GM19468 (cell line): ENCODE measurements around the gene SECISBP2.
"Not testable (repeated sequence)": the region's sequence is repeated elsewhere in the genome, so short reads cannot be mapped to it uniquely, and the experiment has no call there.

Experiments used
- ATAC-seq: cut with Tn5 transposase; IDR thresholded peaks from one replicate; pipeline ENCODE4 v1.9.1; 2021; ENCODE audit warnings: mild to moderate bottlenecking, moderate library complexity, moderate number of reproducible peaks; ENCODE audit not compliant: unreplicated experiment; ENCODE audit errors: extremely low read depth

SECISBP2 gene

GRCh38 chr9:89363311-89363670 lies 45.0 kb downstream of the SECISBP2 start:
- ATAC-seq = no peak

GRCh38 chr9:89363921-89364665 lies 45.8 kb downstream of the SECISBP2 start:
- no peak for ATAC-seq

GRCh38 chr9:89364666-89365531 lies 46.6 kb downstream of the SECISBP2 start:
- ATAC-seq = no peak

- no peak for ATAC-seq
Observed at GRCh38 chr9:89365532-89365912, 47.2 kb downstream of the SECISBP2 start.

- no peak for ATAC-seq
Observed at GRCh38 chr9:89366711-89367110, 48.4 kb downstream of the SECISBP2 start.

GRCh38 chr9:89367281-89367680 lies 49.0 kb downstream of the SECISBP2 start:
- no peak for ATAC-seq

- no peak for ATAC-seq
Observed at GRCh38 chr9:89367726-89368437, 49.6 kb downstream of the SECISBP2 start.

- no peak for ATAC-seq
Observed at GRCh38 chr9:89368550-89368949, 50.2 kb downstream of the SECISBP2 start.

- ATAC-seq = no peak
Observed at GRCh38 chr9:89368978-89369377, 50.7 kb downstream of the SECISBP2 start.

GRCh38 chr9:89370593-89370992 lies 52.3 kb downstream of the SECISBP2 start:
- no peak for ATAC-seq

- not testable (repeated sequence) for ATAC-seq
Observed at GRCh38 chr9:89371791-89372190, 53.5 kb downstream of the SECISBP2 start.

- ATAC-seq = no peak
Observed at GRCh38 chr9:89372230-89372816, 54.0 kb downstream of the SECISBP2 start.

GRCh38 chr9:89372979-89373378 lies 54.7 kb downstream of the SECISBP2 start:
- no peak for ATAC-seq

GRCh38 chr9:89374176-89374575 lies 55.9 kb downstream of the SECISBP2 start:
- ATAC-seq = no peak

- no peak for ATAC-seq
Observed at GRCh38 chr9:89375191-89375760, 57.0 kb downstream of the SECISBP2 start.

GRCh38 chr9:89376286-89376685 lies 58.0 kb downstream of the SECISBP2 start:
- ATAC-seq = no peak

- no peak for ATAC-seq
Observed at GRCh38 chr9:89376741-89377351, 58.5 kb downstream of the SECISBP2 start.

GRCh38 chr9:89377411-89377810 lies 59.1 kb downstream of the SECISBP2 start:
- no peak for ATAC-seq

- ATAC-seq = no peak
Observed at GRCh38 chr9:89378541-89378940, 60.2 kb downstream of the SECISBP2 start.

- ATAC-seq = no peak
Observed at GRCh38 chr9:89379031-89379430, 60.7 kb downstream of the SECISBP2 start.
